ENCODE results near the gene ZC3H18. TPM values are rescaled to one million over a fixed set of nuclear protein-coding genes. Genes with fewer than 3 reads are reported as not detected.

The ZC3H18 gene
- total RNA-seq, 1 donor from 2014 or later: 8.7 TPM

GRCh38 chr16:88532434-88533241, 37.6 kb upstream of the ZC3H18 start:
- no peak for DNase-seq (ENCODE audit: low read depth in 2 of 2)

GRCh38 chr16:88533381-88533917, 36.8 kb upstream of the ZC3H18 start:
- peak in 1 of 2 donors; percentile 41 for DNase-seq (ENCODE audit: low read depth in 2 of 2)

GRCh38 chr16:88533932-88534637, 36.1 kb upstream of the ZC3H18 start:
- DNase-seq (ENCODE audit: low read depth in 2 of 2): peak in 1 of 2 donors; percentile 73

- DNase-seq (ENCODE audit: low read depth in 2 of 2): peak in 1 of 2 donors; percentile 59
Observed at GRCh38 chr16:88534638-88535190, 35.5 kb upstream of the ZC3H18 start.

GRCh38 chr16:88535191-88535856, 34.9 kb upstream of the ZC3H18 start:
- DNase-seq (ENCODE audit: low read depth in 2 of 2): no peak

- no peak for DNase-seq (ENCODE audit: low read depth in 2 of 2)
Observed at GRCh38 chr16:88535857-88536222, 34.4 kb upstream of the ZC3H18 start.

- DNase-seq (ENCODE audit: low read depth in 2 of 2): no peak
Observed at GRCh38 chr16:88536510-88536909, 33.7 kb upstream of the ZC3H18 start.

GRCh38 chr16:88536971-88537751, 33.0 kb upstream of the ZC3H18 start:
- DNase-seq (ENCODE audit: low read depth in 2 of 2): no peak

GRCh38 chr16:88537859-88538258, 32.3 kb upstream of the ZC3H18 start:
- DNase-seq (ENCODE audit: low read depth in 2 of 2): no peak

- DNase-seq (ENCODE audit: low read depth in 2 of 2): no peak
Observed at GRCh38 chr16:88538366-88539060, 31.7 kb upstream of the ZC3H18 start.

- DNase-seq (ENCODE audit: low read depth in 2 of 2): no peak
Observed at GRCh38 chr16:88539261-88539651, 30.9 kb upstream of the ZC3H18 start.

GRCh38 chr16:88539652-88540345, 30.4 kb upstream of the ZC3H18 start:
- no peak for DNase-seq (ENCODE audit: low read depth in 2 of 2)

- DNase-seq (ENCODE audit: low read depth in 2 of 2): no peak
Observed at GRCh38 chr16:88540346-88540977, 29.7 kb upstream of the ZC3H18 start.

- no peak for DNase-seq (ENCODE audit: low read depth in 2 of 2)
Observed at GRCh38 chr16:88541831-88542616, 28.2 kb upstream of the ZC3H18 start.

- DNase-seq (ENCODE audit: low read depth in 2 of 2): no peak
Observed at GRCh38 chr16:88543230-88543813, 26.9 kb upstream of the ZC3H18 start.

- DNase-seq (ENCODE audit: low read depth in 2 of 2): no peak
Observed at GRCh38 chr16:88545781-88546180, 24.4 kb upstream of the ZC3H18 start.

- no peak for DNase-seq (ENCODE audit: low read depth in 2 of 2)
Observed at GRCh38 chr16:88548131-88548874, 21.9 kb upstream of the ZC3H18 start.
